HEK293T (cell line): Measurements from ENCODE around the gene TAF3.

Experiments used
- CTCF ChIA-PET: fragments of 350-600 bp; formaldehyde crosslinking; extraction: SDS; loops from one replicate; lab custom pipeline; 2021; ENCODE audit warnings: antibody characterized with exemption, inconsistent platforms; lab: Yijun Ruan, JAX
- POLR2A ChIA-PET: fragments of 350-600 bp; formaldehyde crosslinking; extraction: SDS; loops from one replicate; lab custom pipeline; 2020; ENCODE audit warnings: antibody characterized with exemption, inconsistent platforms; lab: Yijun Ruan, JAX
- DNase-seq: peaks from one replicate; pipeline ENCODE4 v3.0.0; 2012; ENCODE audit warnings: mixed read lengths; ENCODE audit errors: extremely low spot score
- ARNT ChIP-seq: fragments of 450-650 bp; IDR thresholded peaks from 2 replicates; pipeline ENCODE4 v1.6.1; 2017; ENCODE audit warnings: mild to moderate bottlenecking
- BHLHE40 ChIP-seq: fragments of 450-650 bp; IDR thresholded peaks from 2 replicates; pipeline ENCODE4 v1.6.1; 2016; ENCODE audit warnings: mild to moderate bottlenecking, moderate library complexity, borderline replicate concordance
- CTBP1 ChIP-seq: fragments of 450-650 bp; IDR thresholded peaks from 2 replicates; pipeline ENCODE4 v1.6.1; 2016; ENCODE audit warnings: borderline replicate concordance
- ELF4 ChIP-seq: fragments of 450-650 bp; IDR thresholded peaks from 2 replicates; pipeline ENCODE4 v1.6.1; 2017; ENCODE audit warnings: antibody characterized with exemption
- FOXA1 ChIP-seq: fragments of 450-650 bp; IDR thresholded peaks from 2 replicates; pipeline ENCODE4 v1.6.1; 2016; ENCODE audit warnings: mild to moderate bottlenecking
- FOXK2 ChIP-seq: fragments of 450-650 bp; IDR thresholded peaks from 2 replicates; pipeline ENCODE4 v1.6.1; 2016; ENCODE audit warnings: mild to moderate bottlenecking
- FOXM1 ChIP-seq: fragments of 450-650 bp; IDR thresholded peaks from 2 replicates; pipeline ENCODE4 v1.6.1; 2017; ENCODE audit warnings: mild to moderate bottlenecking, borderline replicate concordance
- HDGF ChIP-seq: fragments of 450-650 bp; IDR thresholded peaks from 2 replicates; pipeline ENCODE4 v1.6.1; 2017; ENCODE audit warnings: antibody characterized with exemption, borderline replicate concordance
- L3MBTL2 ChIP-seq: fragments of 450-650 bp; conservative IDR thresholded peaks from 2 replicates; pipeline ENCODE4 v1.6.1; 2016; ENCODE audit warnings: mild to moderate bottlenecking
- LEF1 ChIP-seq: fragments of 450-650 bp; IDR thresholded peaks from 2 replicates; pipeline ENCODE4 v1.6.1; 2017; ENCODE audit warnings: mild to moderate bottlenecking, borderline replicate concordance
- NFRKB ChIP-seq: fragments of 450-650 bp; IDR thresholded peaks from 2 replicates; pipeline ENCODE4 v1.6.1; 2016; ENCODE audit warnings: mild to moderate bottlenecking, moderate library complexity
- PKNOX1 ChIP-seq: fragments of 450-650 bp; IDR thresholded peaks from 2 replicates; pipeline ENCODE4 v1.6.1; 2016
- SP1 ChIP-seq: fragments of 450-650 bp; IDR thresholded peaks from 2 replicates; pipeline ENCODE4 v1.6.1; 2017
- SUZ12 ChIP-seq: fragments of 450-650 bp; IDR thresholded peaks from 2 replicates; pipeline ENCODE4 v1.6.1; 2016; ENCODE audit warnings: mild to moderate bottlenecking
- TARDBP ChIP-seq: fragments of 450-650 bp; IDR thresholded peaks from 2 replicates; pipeline ENCODE4 v1.6.1; 2016
- ZNF384 ChIP-seq: fragments of 450-650 bp; IDR thresholded peaks from 2 replicates; pipeline ENCODE4 v1.6.1; 2016

TAF3 gene

GRCh38 chr10:7945034-7945433 lies 126.7 kb downstream of the TAF3 start:
- ChIA-PET CTCF (no interaction called here), POLR2A (no interaction called here)
- DNase-seq = no peak
- TF ChIP-seq LEF1 (no peak), SUZ12 (no peak), SP1 (no peak), PKNOX1 (no peak), ELF4 (no peak), CTBP1 (no peak), FOXK2 (no peak), HDGF (no peak), ZNF384 (no peak), ARNT (no peak), BHLHE40 (no peak), L3MBTL2 (no peak), NFRKB (no peak), FOXM1 (no peak)

GRCh38 chr10:7945469-7946187 lies 127.3 kb downstream of the TAF3 start:
- CTCF ChIA-PET = no interaction called here
- TF ChIP-seq FOXK2 (no peak), SP1 (no peak), ARNT (no peak), PKNOX1 (no peak), SUZ12 (no peak), ZNF384 (no peak), FOXM1 (no peak), HDGF (no peak), FOXA1 (no peak), NFRKB (no peak), LEF1 (no peak), ELF4 (no peak), TARDBP (no peak), CTBP1 (no peak)

GRCh38 chr10:7948371-7949000 lies 130.2 kb downstream of the TAF3 start:
- CTCF ChIA-PET = no interaction called here

More at GRCh38 chr10:7945469-7946187, 127.3 kb downstream of the TAF3 start:
- DNase-seq = no peak
- POLR2A ChIA-PET = no interaction called here

GRCh38 chr10:7950981-7951847 lies 132.9 kb downstream of the TAF3 start:
- CTCF ChIA-PET = no interaction called here
- TF ChIP-seq SUZ12 = no peak
- no peak for TF ChIP-seq BHLHE40
- DNase-seq = no peak
- POLR2A ChIA-PET = no interaction called here

More at GRCh38 chr10:7948371-7949000, 130.2 kb downstream of the TAF3 start:
- TF ChIP-seq FOXA1 (no peak), LEF1 (no peak), PKNOX1 (no peak), FOXM1 (no peak), FOXK2 (no peak), SP1 (no peak), BHLHE40 (no peak), NFRKB (no peak), ZNF384 (no peak), ARNT (no peak)
- no peak for DNase-seq
- POLR2A ChIA-PET = no interaction called here

- no peak for DNase-seq
- TF ChIP-seq PKNOX1 (0 out of 2 replicates have a peak, but pooled peaks have one; percentile 9), HDGF (no peak), FOXK2 (no peak), ARNT (no peak)
- CTCF ChIA-PET = no interaction called here
- POLR2A ChIA-PET = no interaction called here
Measured at GRCh38 chr10:7952266-7952665, 134.0 kb downstream of the TAF3 start.
